K562 (cell line): Measurements from ENCODE around the gene ZNF792. TPM values are rescaled to one million over a fixed set of nuclear protein-coding genes. Genes with fewer than 3 reads are reported as not detected.

Source experiments
- CAMTA2 ChIP-seq: fragments of 250-450 bp; sonication (Bioruptor Pico); conservative IDR thresholded peaks from 2 replicates; pipeline ENCODE4 v1.5.1; 2022
- EP400 ChIP-seq: fragments of 450-650 bp; IDR thresholded peaks from 2 replicates; pipeline ENCODE4 v1.6.1; 2017; ENCODE audit warnings: antibody characterized with exemption, mild to moderate bottlenecking, moderate library complexity
- ETV1 ChIP-seq: fragments of 450-650 bp; conservative IDR thresholded peaks from 2 replicates; pipeline ENCODE4 v1.6.1; 2016; ENCODE audit warnings: missing genetic modification characterization, control low read depth, low read depth, missing compliant biosample characterization
- EWSR1 ChIP-seq: fragments of 450-650 bp; IDR thresholded peaks from 2 replicates; pipeline ENCODE4 v1.6.1; 2018; ENCODE audit warnings: borderline replicate concordance, mild to moderate bottlenecking, low read depth, moderate library complexity; ENCODE audit not compliant: partially characterized antibody
- HMBOX1 ChIP-seq: sonication (generic); IDR thresholded peaks from 2 replicates; pipeline ENCODE4 v1.6.1; 2016
- HMGXB4 ChIP-seq: sonication (generic); formaldehyde crosslinking; IDR thresholded peaks from 2 replicates; pipeline ENCODE4 v1.8.1; 2023; ENCODE audit warnings: mild to moderate bottlenecking, missing genetic modification reagents
- KDM2B ChIP-seq: fragments of 250-450 bp; sonication (Bioruptor Pico); IDR thresholded peaks from 2 replicates; pipeline ENCODE4 v1.8.0; 2021; ENCODE audit warnings: mild to moderate bottlenecking, moderate library complexity
- KHSRP ChIP-seq: fragments of 450-650 bp; IDR thresholded peaks from 2 replicates; pipeline ENCODE4 v1.6.1; 2017
- MEF2D ChIP-seq: conservative IDR thresholded peaks from 2 replicates; pipeline ENCODE4 v1.6.1; 2016; ENCODE audit warnings: low read depth, missing genetic modification characterization, missing compliant biosample characterization
- NRF1 ChIP-seq, 2 experiments: fragments of 450-650 bp; IDR thresholded peaks in 1 of 2; conservative IDR thresholded peaks in 1 of 2; 2 replicates each; pipeline ENCODE4 v1.6.1; 2014; ENCODE audit warnings: mild to moderate bottlenecking in 2 of 2
- PREB ChIP-seq: sonication (generic); formaldehyde crosslinking; IDR thresholded peaks from 2 replicates; pipeline ENCODE4 v1.8.1; 2023; ENCODE audit warnings: mild to moderate bottlenecking, missing genetic modification reagents
- PTTG1 ChIP-seq: fragments of 450-650 bp; IDR thresholded peaks from 2 replicates; pipeline ENCODE4 v1.6.1; 2016; ENCODE audit warnings: low read depth, mild to moderate bottlenecking, missing genetic modification characterization, missing compliant biosample characterization
- STAT6 ChIP-seq: sonication (generic); formaldehyde crosslinking; IDR thresholded peaks from 2 replicates; pipeline ENCODE4 v1.8.1; 2023; ENCODE audit warnings: mild to moderate bottlenecking, missing genetic modification reagents
- TAL1 ChIP-seq: fragments of 450-650 bp; IDR thresholded peaks from 2 replicates; pipeline ENCODE4 v1.6.1; 2016; ENCODE audit warnings: mild to moderate bottlenecking
- TCF7 ChIP-seq: sonication (generic); IDR thresholded peaks from 2 replicates; pipeline ENCODE4 v1.6.1; 2016; ENCODE audit warnings: antibody characterized with exemption, borderline replicate concordance
- TGIF2 ChIP-seq: sonication (generic); formaldehyde crosslinking; IDR thresholded peaks from 2 replicates; pipeline ENCODE4 v1.8.1; 2022; ENCODE audit warnings: mild to moderate bottlenecking, missing genetic modification reagents, moderate library complexity
- ZNF146 ChIP-seq: IDR thresholded peaks from one replicate; pipeline ENCODE4 v1.6.1; 2018; ENCODE audit warnings: missing compliant biosample characterization; ENCODE audit not compliant: unreplicated experiment
- ZNF217 ChIP-seq: sonication (generic); formaldehyde crosslinking; IDR thresholded peaks from 2 replicates; pipeline ENCODE4 v1.8.0; 2022; ENCODE audit warnings: mild to moderate bottlenecking, missing genetic modification reagents
- ZNF384 ChIP-seq: IDR thresholded peaks from 2 replicates; pipeline ENCODE4 v1.6.1; 2012; ENCODE audit warnings: low read depth, low read length, improper control_type of control experiment
- ZNF639 ChIP-seq, 2 experiments: fragments of 200-800 bp in 1 of 2; sonication (Bioruptor generic) in 1 of 2; sonication (generic) in 1 of 2; formaldehyde crosslinking in 1 of 2; IDR thresholded peaks in 1 of 2; conservative IDR thresholded peaks in 1 of 2; 2 replicates each; pipeline versions ENCODE4 v1.5.0 to v1.6.1; 2016 to 2020; ENCODE audit warnings: missing compliant biosample characterization in 1 of 2, missing genetic modification characterization in 1 of 2, missing genetic modification reagents in 1 of 2
- polyA plus RNA-seq, 8 experiments: library from polyadenylated mRNA; depleted of rRNA in 4 of 8; stranded (reverse) in 5 of 8; unstranded in 3 of 8; fragments of >200 nt; fragmentation: Nextera tagmentation in 2 of 8; fragmentation: Illumina TruSeq in 1 of 8; extraction: Ambion mirVana in 2 of 8; extraction: Trizol in 1 of 8; gene quantifications; 2 replicates each; pipeline versions ENCODE4 v1.2.1 to v1.2.3, GENCODE V29; 2011 to 2014; ENCODE audit warnings: inconsistent platforms in 1 of 8, missing spikeins in 1 of 8
- total RNA-seq, 7 experiments: library from RNA; depleted of rRNA in 6 of 7; stranded (reverse); fragments of >200 nt in 6 of 7; fragmentation: Illumina TruSeq in 2 of 7; extraction: Trizol in 2 of 7; gene quantifications; 2 replicates each; pipeline versions ENCODE4 v1.2.1 to v1.2.3, GENCODE V29; 2011 to 2021; ENCODE audit warnings: low replicate concordance in 1 of 7

ZNF792 gene
- total and polyA plus RNA-seq, 9 of the 15 experiments (the other 6 are each of a cell fraction or from before 2014, with no cell fraction given), result 3.3 to 16.5 (median 10.4) TPM

GRCh38 chr19:34999498-35000337, 35.7 kb upstream of the ZNF792 start, which contains the start of gene GRAMD1A (continued):
- TF ChIP-seq TAL1, result no peak
- no peak for TF ChIP-seq EWSR1
- no peak for TF ChIP-seq STAT6 (CRISPR knock-in tag)
- TF ChIP-seq ZNF384, result no peak
- no peak for TF ChIP-seq TGIF2
- no peak for TF ChIP-seq CAMTA2
- TF ChIP-seq ZNF217 (CRISPR knock-in tag), result no peak
- peak in 1 of 2 experiments; percentile 28; a peak in 1 of 4 replicates for TF ChIP-seq NRF1 (conservative IDR thresholded peaks at IDR 0.05 in 1 of 2, IDR thresholded peaks at IDR 0.05 in 1 of 2)
- TF ChIP-seq ETV1 (tag), result no peak
- no peak for TF ChIP-seq HMGXB4 (CRISPR knock-in tag)
- no peak for TF ChIP-seq PTTG1 (tag)
- TF ChIP-seq KDM2B, result no peak
- no peak for TF ChIP-seq ZNF146 (CRISPR knock-in tag)
- TF ChIP-seq PREB (CRISPR knock-in tag), result no peak
- no peak for TF ChIP-seq TCF7
- no peak for TF ChIP-seq KHSRP
- TF ChIP-seq MEF2D (tag), result no peak
- TF ChIP-seq EP400, result peak; percentile 45
- TF ChIP-seq HMBOX1, result no peak
- TF ChIP-seq ZNF639 (CRISPR knock-in tag; conservative IDR thresholded peaks at IDR 0.05 in 1 of 2, IDR thresholded peaks at IDR 0.05 in 1 of 2), result peak in 1 of 2 experiments; percentile 81; a peak in 2 of 4 replicates
